Prostate gland (tissue), 2 donors: ENCODE data around the gene CCL8. TPM values are rescaled to one million over a fixed set of nuclear protein-coding genes. Genes with fewer than 3 reads are reported as not detected.

Experiments
- DNase-seq: peaks from one replicate; pipeline ENCODE4 v3.0.0-alpha.2; 2019; ENCODE audit warnings: low spot score
- H3K27ac ChIP-seq, 2 donors: fragments of 200-600 bp; sonication (generic); 2 replicates each; pipeline ENCODE4 v1.5.1; 2017 to 2019
- H3K27me3 ChIP-seq: fragments of 200-600 bp; sonication (generic); replicated peaks from 2 replicates; pipeline ENCODE4 v1.5.1; 2019; ENCODE audit not compliant: insufficient read depth
- H3K36me3 ChIP-seq, 2 donors: fragments of 200-600 bp; sonication (generic); 1 replicate in 1 of 2; 2 replicates in 1 of 2; pipeline versions ENCODE4 v1.5.1 to v1.8.1; 2017 to 2019
- H3K4me1 ChIP-seq: fragments of 200-600 bp; sonication (generic); replicated peaks from 2 replicates; pipeline ENCODE4 v1.5.1; 2019
- H3K4me3 ChIP-seq, 2 donors: fragments of 200-600 bp; sonication (generic); 2 replicates each; pipeline ENCODE4 v1.5.1; 2017 to 2019
- H3K9me3 ChIP-seq: fragments of 200-600 bp; sonication (generic); 2 replicates; pipeline ENCODE4 v1.5.1; 2017
- POLR2A ChIP-seq: fragments of 450-650 bp; IDR thresholded peaks from one replicate; pipeline ENCODE4 v1.6.1; 2016; ENCODE audit warnings: antibody characterized with exemption, mild to moderate bottlenecking
- POLR2AphosphoS5 ChIP-seq: sonication (generic); formaldehyde crosslinking; IDR thresholded peaks from one replicate; pipeline ENCODE4 v1.6.1; 2017; ENCODE audit warnings: antibody characterized with exemption
- WGBS: methylation state at CpG from one replicate; pipeline ENCODE4 v1.1.5; 2018; 5-methylcytosine and 5-hydroxymethylcytosine counted together
- intact Hi-C: fragments of 100-400 bp; cut with DNase I; formaldehyde crosslinking; loops from one replicate; pipeline ENCODE4 v1.14.2; 2022
- total RNA-seq, 2 donors: library from RNA; depleted of rRNA; stranded (reverse); fragments of >200 nt; gene quantifications; one replicate each; pipeline ENCODE4 v1.1.0, GENCODE V29; 2016
- TF ChIP-seq, protein P1 (sequence below), 4 experiments: fragments of 200-600 bp in 2 of 4; fragments of 450-650 bp in 2 of 4; sonication (generic) in 2 of 4; IDR thresholded peaks; 1 replicate in 3 of 4; 2 replicates in 1 of 4; pipeline ENCODE4 v1.5.1; 2016 to 2019; ENCODE audit warnings: antibody characterized with exemption in 4 of 4, mild to moderate bottlenecking in 2 of 4, moderate library complexity in 2 of 4

Gene CCL8
- total RNA-seq, 2 donors from 2014 or later = not detected

- H3K9me3 ChIP-seq = no peaks in the 10 kb centered on the region
- H3K27me3 ChIP-seq = peaks cover 4% of the 10 kb centered on the region
- no peaks in the 10 kb centered on the region for H3K4me1 ChIP-seq
- no peak within 1 kb of the TSS for H3K4me3 ChIP-seq
- DNase-seq = no peak
- H3K36me3 ChIP-seq = no peaks in the 10 kb centered on the region
- no peak within 1 kb of the TSS for H3K27ac ChIP-seq
- TF ChIP-seq POLR2AphosphoS5 (no peak), POLR2A (no peak)
- TF ChIP-seq, protein P1, sequence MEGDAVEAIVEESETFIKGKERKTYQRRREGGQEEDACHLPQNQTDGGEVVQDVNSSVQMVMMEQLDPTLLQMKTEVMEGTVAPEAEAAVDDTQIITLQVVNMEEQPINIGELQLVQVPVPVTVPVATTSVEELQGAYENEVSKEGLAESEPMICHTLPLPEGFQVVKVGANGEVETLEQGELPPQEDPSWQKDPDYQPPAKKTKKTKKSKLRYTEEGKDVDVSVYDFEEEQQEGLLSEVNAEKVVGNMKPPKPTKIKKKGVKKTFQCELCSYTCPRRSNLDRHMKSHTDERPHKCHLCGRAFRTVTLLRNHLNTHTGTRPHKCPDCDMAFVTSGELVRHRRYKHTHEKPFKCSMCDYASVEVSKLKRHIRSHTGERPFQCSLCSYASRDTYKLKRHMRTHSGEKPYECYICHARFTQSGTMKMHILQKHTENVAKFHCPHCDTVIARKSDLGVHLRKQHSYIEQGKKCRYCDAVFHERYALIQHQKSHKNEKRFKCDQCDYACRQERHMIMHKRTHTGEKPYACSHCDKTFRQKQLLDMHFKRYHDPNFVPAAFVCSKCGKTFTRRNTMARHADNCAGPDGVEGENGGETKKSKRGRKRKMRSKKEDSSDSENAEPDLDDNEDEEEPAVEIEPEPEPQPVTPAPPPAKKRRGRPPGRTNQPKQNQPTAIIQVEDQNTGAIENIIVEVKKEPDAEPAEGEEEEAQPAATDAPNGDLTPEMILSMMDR (IDR thresholded peaks at IDR 0.05) = no peak
- WGBS = 50% methylated on average over 5 of the region's 5 CpGs
- intact Hi-C loops = no loop called here
Measured at GRCh38 chr17:34363183-34363661, 44.0 kb downstream of the CCL8 start, which contains the start of gene CCL1. Gene CCL1, minus strand, starts transcription at chr17:34363233. Its CDS starts 72 bp downstream, at chr17:34363161.

DNA sequence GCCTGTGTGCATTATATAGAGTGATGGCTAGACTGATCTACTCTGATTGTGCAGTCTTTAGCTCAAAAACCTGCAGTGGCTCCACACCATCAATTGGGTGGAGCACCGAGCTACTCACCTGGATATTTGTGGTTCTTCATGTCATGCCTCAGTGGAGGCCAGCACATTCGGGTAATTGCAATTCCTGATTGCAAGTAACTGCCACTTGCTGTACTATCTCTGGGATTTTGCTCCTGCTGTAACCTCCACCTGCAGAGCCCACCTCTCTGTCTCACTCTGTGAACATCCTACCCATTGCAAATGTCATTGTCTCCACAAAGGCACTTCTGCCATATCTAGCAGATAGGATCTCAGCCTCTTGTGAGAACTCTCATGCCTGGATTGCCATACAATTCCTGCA is 45.5 kb downstream of the CCL8 start:
- Histone ChIP-seq H3K27ac (no peak overlapping the region), H3K27me3 (peaks cover 4% of the 10 kb centered on the region), H3K9me3 (no peaks in the 10 kb centered on the region), H3K36me3 (no peaks in the 10 kb centered on the region), H3K4me1 (no peaks in the 10 kb centered on the region), H3K4me3 (no peak overlapping the region)
- WGBS = 91% methylated on average over 2 of the region's 2 CpGs
- DNase-seq = no peak
- TF ChIP-seq POLR2A (no peak), POLR2AphosphoS5 (no peak)
- TF ChIP-seq, protein P1 (IDR thresholded peaks at IDR 0.05) = no peak
- intact Hi-C loops = no loop called here

DNA sequence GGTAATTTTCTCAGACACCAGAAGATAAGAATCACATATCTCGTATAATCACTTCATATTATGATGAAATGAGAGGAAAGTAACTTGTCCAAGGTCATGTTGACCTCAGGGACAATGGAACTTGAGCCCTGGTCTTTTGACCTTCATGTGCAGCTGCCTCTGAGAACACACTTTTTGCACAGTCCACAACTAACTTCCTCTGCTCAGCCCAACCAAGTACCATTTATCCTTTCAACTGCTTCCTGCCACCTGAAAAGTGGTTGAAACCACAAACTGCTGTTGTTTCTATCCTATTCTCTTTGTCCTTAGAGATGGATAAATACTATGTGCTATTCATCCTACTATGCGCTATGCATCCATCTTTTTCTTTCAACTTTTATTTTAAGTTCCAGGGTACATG is 46.1 kb downstream of the CCL8 start:
- DNase-seq = no peak
- intact Hi-C loops = no loop called here
- WGBS = 70% methylated on average over 2 of the region's 2 CpGs
- Histone ChIP-seq H3K4me1 (no peaks in the 10 kb centered on the region), H3K4me3 (no peak overlapping the region), H3K27ac (no peak overlapping the region), H3K36me3 (no peaks in the 10 kb centered on the region), H3K9me3 (no peaks in the 10 kb centered on the region), H3K27me3 (peaks cover 4% of the 10 kb centered on the region)
- TF ChIP-seq, protein P1 (IDR thresholded peaks at IDR 0.05) = no peak
- TF ChIP-seq POLR2AphosphoS5 = no peak
- no peak for TF ChIP-seq POLR2A

DNA sequence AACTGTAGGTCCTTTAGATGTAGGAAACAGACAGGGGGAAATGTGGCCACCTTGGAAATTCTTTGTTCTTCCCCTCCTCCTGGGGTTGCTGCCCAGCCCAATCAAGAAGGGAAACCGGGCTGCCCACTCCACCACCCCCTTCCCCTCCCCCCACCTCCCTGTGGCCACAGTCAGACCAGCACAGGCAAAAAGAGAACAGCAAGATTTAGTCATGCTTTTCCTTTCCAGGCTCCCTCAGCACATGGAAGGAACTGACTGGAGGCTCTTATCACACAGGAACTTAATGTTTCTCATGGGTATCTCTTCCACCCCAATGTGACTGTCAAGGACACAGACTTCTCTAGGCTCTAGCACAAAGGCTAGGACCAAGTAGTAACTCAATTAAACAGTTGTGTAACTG is 46.8 kb downstream of the CCL8 start:
- Histone ChIP-seq H3K27me3 (peaks cover 4% of the 10 kb centered on the region), H3K27ac (no peak overlapping the region), H3K4me3 (no peak overlapping the region), H3K4me1 (no peaks in the 10 kb centered on the region), H3K36me3 (no peaks in the 10 kb centered on the region), H3K9me3 (no peaks in the 10 kb centered on the region)
- intact Hi-C loops = no loop called here
- TF ChIP-seq POLR2AphosphoS5 = no peak
- TF ChIP-seq, protein P1 (IDR thresholded peaks at IDR 0.05) = no peak
- no peak for TF ChIP-seq POLR2A
- no peak for DNase-seq
- 6% methylated on average over 1 of the region's 1 CpG for WGBS

GRCh38 chr17:34366529-34367107 is 47.4 kb downstream of the CCL8 start:
- no peak for DNase-seq
- intact Hi-C loops = no loop called here
- TF ChIP-seq POLR2A (no peak), POLR2AphosphoS5 (no peak)
- TF ChIP-seq, protein P1 (IDR thresholded peaks at IDR 0.05) = no peak
- Histone ChIP-seq H3K27ac (no peak overlapping the region), H3K4me3 (no peak overlapping the region), H3K27me3 (peaks cover 4% of the 10 kb centered on the region), H3K4me1 (no peaks in the 10 kb centered on the region), H3K36me3 (no peaks in the 10 kb centered on the region), H3K9me3 (no peaks in the 10 kb centered on the region)
- WGBS = 63% methylated on average over 4 of the region's 4 CpGs
